ENCODE data around the gene INSL6.

DNA sequence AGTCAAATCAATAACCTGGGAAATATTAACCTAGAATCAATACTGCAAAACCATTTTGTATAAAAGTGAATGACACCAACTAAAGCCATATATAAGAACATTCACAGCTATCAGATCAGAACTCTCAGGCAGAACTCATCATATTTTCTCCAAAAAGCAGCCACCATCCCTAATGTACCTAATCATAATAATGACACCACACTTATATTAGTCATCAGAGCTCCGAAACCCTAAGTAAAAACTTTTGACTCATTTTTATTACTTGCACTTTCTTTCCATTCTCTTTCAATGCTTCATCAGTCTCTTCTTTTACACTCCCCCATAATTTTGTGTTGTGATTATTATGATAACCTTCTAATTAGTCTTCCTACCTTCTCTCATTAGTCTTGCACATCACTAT, 45.3 kb downstream of the INSL6 start:
- no peak for TF ChIP-seq SP1 (CRISPR knock-in tag; conservative IDR thresholded peaks at IDR 0.05)
- no peak for TF ChIP-seq NFYB (CRISPR knock-in tag; conservative IDR thresholded peaks at IDR 0.05; ENCODE audit: low read depth)

Data from WTC11 (cell line).